HG03108 (cell line): Measurements from ENCODE around the gene DNAAF3.
A peak's percentile ranks its signal among the peaks of the same experiment; 100 is the strongest.
"Not testable (repeated sequence)": the region's sequence is repeated elsewhere in the genome, so short reads cannot be mapped to it uniquely, and the experiment has no call there.

Source experiments
- ATAC-seq: cut with Tn5 transposase; IDR thresholded peaks from one replicate; pipeline ENCODE4 v1.9.1; 2021; ENCODE audit warnings: moderate library complexity; ENCODE audit not compliant: unreplicated experiment

DNAAF3 gene

GRCh38 chr19:55166530-55167268 is at the start of gene DNAAF3:
TSS of gene DNAAF3 (minus strand) at chr19:55166613. CDS start at chr19:55166413, 200 bp downstream.
- peak; percentile 73 for ATAC-seq

- ATAC-seq, result no peak
These were observed 47.1 kb upstream of the DNAAF3 start for GRCh38 chr19:55213547-55213946.

DNA sequence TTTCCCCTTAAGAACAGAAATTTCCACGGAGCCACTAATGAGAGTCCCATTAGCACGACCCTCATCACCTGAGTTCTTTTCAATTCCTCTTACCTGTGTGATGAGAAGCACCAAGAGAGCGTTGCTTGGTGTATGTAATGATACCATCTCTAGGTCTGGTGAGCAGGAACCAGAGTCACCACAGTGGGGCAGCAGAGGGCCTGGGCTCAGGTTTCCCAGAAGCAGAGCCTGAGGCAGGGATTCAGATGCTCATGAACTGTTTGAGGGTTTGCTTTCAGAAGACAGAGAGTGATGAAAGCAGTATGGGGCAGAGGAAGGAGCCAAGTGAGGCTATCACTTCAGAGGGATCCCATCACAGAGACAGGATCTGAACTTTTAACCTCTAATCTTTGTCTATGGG is 46.0 kb upstream of the DNAAF3 start:
- ATAC-seq, result no peak

GRCh38 chr19:55209693-55210472 is 43.5 kb upstream of the DNAAF3 start:
- ATAC-seq, result no peak

GRCh38 chr19:55208880-55209692 is 42.7 kb upstream of the DNAAF3 start, which contains the start of gene PTPRH:
TSS of gene PTPRH (minus strand) at chr19:55209501. CDS start at chr19:55209433, 68 bp downstream.
- no peak for ATAC-seq

GRCh38 chr19:55206664-55207500 is 40.5 kb upstream of the DNAAF3 start:
- ATAC-seq, result no peak

GRCh38 chr19:55202199-55202598 is 35.8 kb upstream of the DNAAF3 start:
- ATAC-seq, result not testable (repeated sequence)

GRCh38 chr19:55199620-55200204 is 33.3 kb upstream of the DNAAF3 start:
- ATAC-seq, result no peak

DNA sequence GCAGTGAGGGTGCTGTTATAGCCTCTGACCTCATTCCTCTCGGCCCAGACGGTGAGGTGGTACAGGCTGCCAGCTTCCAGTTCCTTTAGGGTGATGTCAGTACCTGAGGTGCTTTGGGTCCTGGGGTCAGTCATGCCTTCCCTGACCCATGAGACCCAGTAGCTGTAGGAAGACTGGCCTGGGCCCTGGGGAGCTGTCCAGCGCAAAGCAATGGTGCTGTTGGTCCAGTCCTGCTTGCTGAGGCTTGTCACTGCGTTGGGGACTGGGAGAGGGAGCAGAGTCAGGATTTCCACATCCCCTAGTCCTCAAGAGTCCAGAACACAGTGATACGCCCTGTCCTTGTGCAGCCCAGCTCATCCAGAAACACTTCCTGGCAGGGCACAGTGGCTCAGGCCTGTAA is 32.2 kb upstream of the DNAAF3 start:
- no peak for ATAC-seq

- no peak for ATAC-seq
These were observed 31.1 kb upstream of the DNAAF3 start for GRCh38 chr19:55197528-55197927.

DNA sequence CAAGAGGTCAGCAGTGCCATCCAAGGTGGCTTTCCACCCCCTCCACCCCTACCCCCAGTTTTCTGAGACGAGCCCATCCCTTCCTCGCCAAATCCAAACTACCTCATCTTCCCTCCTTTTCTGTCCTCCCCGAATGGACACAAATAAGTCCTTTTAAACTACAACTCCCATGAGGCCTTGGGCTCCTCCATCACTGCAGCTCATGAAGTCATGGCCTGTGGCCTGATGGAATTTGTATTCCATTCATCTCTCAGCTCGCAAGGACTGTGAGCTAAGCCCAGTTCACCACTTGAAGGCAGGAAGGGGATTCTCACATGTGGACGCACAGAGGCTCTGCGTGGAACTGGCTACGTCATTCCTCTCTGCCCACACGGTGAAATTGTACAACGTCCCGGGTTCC is 30.4 kb upstream of the DNAAF3 start:
- no peak for ATAC-seq

DNA sequence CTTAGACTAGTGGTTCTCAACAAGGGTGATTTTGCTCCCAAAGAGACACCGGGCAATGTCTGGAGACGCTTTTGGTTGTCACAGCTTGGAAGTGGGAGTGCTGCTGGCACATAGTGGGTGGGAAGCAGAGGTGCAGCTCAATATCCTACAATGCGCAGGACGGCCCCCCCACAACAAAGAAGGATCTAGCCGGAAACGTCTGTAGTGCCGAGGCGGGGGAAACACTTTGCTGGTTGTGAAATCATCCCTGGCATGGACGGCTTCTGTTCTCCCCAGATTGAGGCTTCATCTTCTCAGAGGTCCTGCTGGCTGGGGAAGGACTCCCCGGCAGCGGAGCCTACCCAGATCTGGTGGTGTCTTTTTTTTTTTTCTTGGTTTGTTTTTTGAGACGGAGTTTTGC is 27.1 kb upstream of the DNAAF3 start:
- ATAC-seq, result no peak

DNA sequence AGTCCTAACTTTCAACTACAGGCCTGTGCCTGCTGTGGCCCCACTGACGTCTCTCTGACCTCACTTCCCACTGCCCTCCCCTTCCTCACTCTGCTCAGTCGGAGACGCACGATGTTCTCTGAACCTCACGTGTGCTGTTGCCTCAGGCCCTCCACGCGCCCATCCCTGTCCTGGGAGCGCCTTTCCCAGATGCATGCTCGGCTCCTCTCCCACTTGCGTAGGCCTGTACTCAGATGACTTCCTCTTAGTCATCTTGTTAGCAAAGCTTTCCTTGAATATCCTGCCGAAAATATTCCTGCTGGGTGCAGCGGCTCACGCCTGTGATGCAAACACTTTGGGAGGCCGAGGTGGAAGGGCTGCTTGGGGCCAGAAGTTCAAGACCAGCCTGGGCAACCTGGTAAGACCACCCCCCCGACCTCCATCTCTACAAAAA is 23.0 kb upstream of the DNAAF3 start:
- no peak for ATAC-seq

DNA sequence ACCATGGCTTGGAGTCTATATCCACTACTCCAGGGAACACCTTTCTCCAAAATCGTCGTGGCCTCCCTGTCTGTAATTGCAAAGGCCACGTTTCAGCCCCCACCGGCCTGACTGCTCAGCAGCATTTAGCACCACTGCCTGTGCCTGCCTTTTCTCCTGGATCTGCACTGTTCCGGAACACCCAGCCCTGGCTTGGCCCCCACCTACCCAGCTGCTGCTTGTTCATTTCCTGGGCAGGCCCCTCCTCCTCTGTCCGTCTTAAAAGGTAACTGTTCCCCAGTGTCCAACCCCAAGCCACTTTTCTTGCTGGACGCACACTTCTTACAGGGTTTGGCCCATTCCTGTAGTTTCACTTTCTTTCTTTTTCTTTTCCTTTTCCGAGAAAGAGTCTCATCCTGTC is 22.2 kb upstream of the DNAAF3 start:
- no peak for ATAC-seq

- ATAC-seq, result no peak
These were observed 19.7 kb upstream of the DNAAF3 start for GRCh38 chr19:55186080-55186479.

- ATAC-seq, result no peak
These were observed 15.3 kb upstream of the DNAAF3 start for GRCh38 chr19:55181740-55182139.

DNA sequence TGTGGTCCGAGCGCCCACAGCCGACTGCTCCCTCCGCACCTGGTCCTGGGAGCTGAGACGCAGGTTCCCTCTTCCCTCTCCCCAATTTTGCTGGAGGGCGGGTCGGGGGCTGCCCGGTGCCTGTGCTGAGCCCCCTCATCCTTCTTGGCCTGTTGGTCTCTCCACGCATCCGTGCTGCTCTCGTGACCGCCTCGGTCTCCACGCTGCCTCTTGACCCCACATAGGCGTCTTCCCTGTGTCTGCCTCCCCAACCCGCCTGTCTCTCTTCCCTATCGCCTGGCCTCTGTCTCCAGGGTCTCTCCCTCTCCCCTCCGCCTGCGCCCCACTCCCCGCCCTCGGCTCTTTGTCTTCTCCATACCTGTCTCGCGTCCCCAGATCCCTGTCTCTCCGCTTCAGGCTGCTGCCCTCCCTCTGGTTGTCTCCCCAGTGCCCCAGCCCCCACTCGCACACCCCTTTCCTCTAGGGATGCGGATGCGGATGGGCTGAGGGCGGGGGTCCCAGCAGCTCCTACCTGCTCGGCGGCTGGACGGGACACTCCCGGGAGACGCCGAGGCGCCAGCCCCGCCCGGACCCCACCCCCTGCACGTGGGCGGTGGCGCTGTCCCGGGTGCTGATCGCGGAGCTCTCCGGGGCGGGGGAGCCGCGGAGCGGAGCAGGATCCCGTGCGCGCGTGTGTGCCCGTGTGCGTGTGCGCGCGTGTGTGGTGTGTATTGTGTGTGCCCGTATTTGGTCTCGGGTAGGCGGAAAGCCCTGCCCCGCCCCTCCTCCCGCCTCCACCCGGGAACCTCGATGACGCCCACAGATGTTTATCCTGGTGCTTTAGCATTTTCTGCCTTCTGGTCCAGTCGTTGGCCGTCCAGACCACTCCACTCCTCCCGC is 13.4 kb upstream of the DNAAF3 start, which contains the start of gene SYT5:
Gene SYT5, minus strand, starts transcription at position 684 of the 879 bp plus-strand sequence. CDS start 1,248 bp downstream, outside the sequence.
- ATAC-seq, result no peak

GRCh38 chr19:55178781-55179599 is 12.6 kb upstream of the DNAAF3 start:
- peak; percentile 60 for ATAC-seq
